ENCODE measurements around the gene GAD2. TPM values are rescaled to one million over a fixed set of nuclear protein-coding genes. Genes with fewer than 3 reads are reported as not detected.

The GAD2 gene
- total and polyA plus RNA-seq, 9 of the 15 experiments (the other 6 are each of a cell fraction or from before 2014, with no cell fraction given), result not detected

DNA sequence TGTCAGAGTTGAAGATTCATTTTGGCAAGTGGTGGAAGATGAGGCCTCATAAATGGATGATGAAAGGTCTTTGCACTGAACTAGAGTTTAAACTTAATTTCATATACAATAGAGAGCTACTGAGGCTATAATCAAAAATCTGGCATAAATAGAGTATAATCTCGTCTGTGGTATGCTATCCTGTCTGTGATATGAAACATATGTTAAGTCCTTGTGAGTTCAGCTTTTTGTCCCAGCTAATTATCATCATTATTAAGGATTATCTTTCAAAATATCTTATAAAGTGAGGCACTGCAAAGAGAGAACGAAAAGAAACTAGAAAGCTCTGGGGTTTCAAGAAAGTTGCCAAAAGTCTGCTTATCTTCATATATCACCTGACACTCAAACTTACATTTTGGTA lies 83.4 kb downstream of the GAD2 start:
- H3K27me3 ChIP-seq (ENCODE audit: control insufficient read depth in 2 of 2, insufficient read depth in 2 of 2, low read length in 2 of 2), result no peaks in the 10 kb centered on the region
- H3K9me1 ChIP-seq (ENCODE audit: control insufficient read depth, insufficient read depth, low read length), result no peaks in the 10 kb centered on the region
- no peak overlapping the region for H3K4me2 ChIP-seq (ENCODE audit: insufficient read depth, low read length)
- ChIA-PET POLR2A (no interaction called here), CTCF (ENCODE audit: low intra/inter-chr PET ratio) (interaction anchor here (0.7 kb wide), 1 partner anchor 15 kb away, joined by 4 read pairs; no protein-coding TSS in a partner anchor)
- H3K4me3 ChIP-seq, result no peak overlapping the region
- ATAC-seq (no peak), DNase-seq (ENCODE audit: extremely low read depth in 1 of 4, low spot score in 3 of 4) (no peak), FAIRE-seq (no peak)
- H3K9ac ChIP-seq (ENCODE audit: insufficient read depth in 1 of 2, low read depth in 2 of 2, low read length in 2 of 2), result no peak overlapping the region
- no peaks in the 10 kb centered on the region for H3K9me3 ChIP-seq (replicated peaks; ENCODE audit: control insufficient read depth, insufficient read depth, low read depth, low read length)
- in situ Hi-C loops (cut with MboI), result no loop called here
- H3K79me2 ChIP-seq (ENCODE audit: control insufficient read depth, insufficient read depth, low read length), result no peaks in the 10 kb centered on the region
- no peaks in the 10 kb centered on the region for H3K4me1 ChIP-seq (replicated peaks in 1 of 2; ENCODE audit: control insufficient read depth in 2 of 2, insufficient read depth in 2 of 2, low read length in 2 of 2)
- H3K27ac ChIP-seq (ENCODE audit: extremely low read depth, low read depth, low read length), result no peak overlapping the region
- intact Hi-C loops (cut with micrococcal nuclease), result no loop called here
- H4K20me1 ChIP-seq (replicated peaks; ENCODE audit: control insufficient read depth, insufficient read depth, low read length), result no peaks in the 10 kb centered on the region
- 0% methylated on average over 2 of the region's 2 CpGs for WGBS (ENCODE audit: insufficient coverage, low coverage, missing lambda C conversion rate)
- BruUV-seq (replicated peaks), result no TSS peak
- no peaks in the 10 kb centered on the region for H3K36me3 ChIP-seq (ENCODE audit: control insufficient read depth, insufficient read depth, low read length)
- H2AFZ ChIP-seq (ENCODE audit: low read depth, low read length), result no peak overlapping the region
- TF ChIP-seq LARP7 (IDR thresholded peaks at IDR 0.05), result no peak
- no peak for TF ChIP-seq CREB5 (CRISPR knock-in tag; IDR thresholded peaks at IDR 0.05)
- no peak for TF ChIP-seq U2AF2 (optimal IDR thresholded peaks at IDR 0.05; ENCODE audit: low read depth, low read length)
- TF ChIP-seq NUFIP1 (IDR thresholded peaks at IDR 0.05; ENCODE audit: partially characterized antibody), result no peak
- TF ChIP-seq NRF1 (conservative IDR thresholded peaks at IDR 0.05 in 1 of 2, IDR thresholded peaks at IDR 0.05 in 1 of 2), result no peak
- TF ChIP-seq NCOA1 (IDR thresholded peaks at IDR 0.05; ENCODE audit: low read depth), result no peak
- no peak for TF ChIP-seq GTF2F1 (IDR thresholded peaks at IDR 0.05; ENCODE audit: low read depth, low read length)
- TF ChIP-seq TEAD4 (IDR thresholded peaks at IDR 0.05; ENCODE audit: low read length), result no peak
- no peak for TF ChIP-seq TEAD4 (CRISPR knock-in tag; IDR thresholded peaks at IDR 0.05; ENCODE audit: borderline replicate concordance)
- TF ChIP-seq, protein P1, sequence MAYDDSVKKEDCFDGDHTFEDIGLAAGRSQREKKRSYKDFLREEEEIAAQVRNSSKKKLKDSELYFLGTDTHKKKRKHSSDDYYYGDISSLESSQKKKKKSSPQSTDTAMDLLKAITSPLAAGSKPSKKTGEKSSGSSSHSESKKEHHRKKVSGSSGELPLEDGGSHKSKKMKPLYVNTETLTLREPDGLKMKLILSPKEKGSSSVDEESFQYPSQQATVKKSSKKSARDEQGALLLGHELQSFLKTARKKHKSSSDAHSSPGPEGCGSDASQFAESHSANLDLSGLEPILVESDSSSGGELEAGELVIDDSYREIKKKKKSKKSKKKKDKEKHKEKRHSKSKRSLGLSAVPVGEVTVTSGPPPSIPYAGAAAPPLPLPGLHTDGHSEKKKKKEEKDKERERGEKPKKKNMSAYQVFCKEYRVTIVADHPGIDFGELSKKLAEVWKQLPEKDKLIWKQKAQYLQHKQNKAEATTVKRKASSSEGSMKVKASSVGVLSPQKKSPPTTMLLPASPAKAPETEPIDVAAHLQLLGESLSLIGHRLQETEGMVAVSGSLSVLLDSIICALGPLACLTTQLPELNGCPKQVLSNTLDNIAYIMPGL (CRISPR knock-in tag; IDR thresholded peaks at IDR 0.05), result no peak
- TF ChIP-seq, protein P2, sequence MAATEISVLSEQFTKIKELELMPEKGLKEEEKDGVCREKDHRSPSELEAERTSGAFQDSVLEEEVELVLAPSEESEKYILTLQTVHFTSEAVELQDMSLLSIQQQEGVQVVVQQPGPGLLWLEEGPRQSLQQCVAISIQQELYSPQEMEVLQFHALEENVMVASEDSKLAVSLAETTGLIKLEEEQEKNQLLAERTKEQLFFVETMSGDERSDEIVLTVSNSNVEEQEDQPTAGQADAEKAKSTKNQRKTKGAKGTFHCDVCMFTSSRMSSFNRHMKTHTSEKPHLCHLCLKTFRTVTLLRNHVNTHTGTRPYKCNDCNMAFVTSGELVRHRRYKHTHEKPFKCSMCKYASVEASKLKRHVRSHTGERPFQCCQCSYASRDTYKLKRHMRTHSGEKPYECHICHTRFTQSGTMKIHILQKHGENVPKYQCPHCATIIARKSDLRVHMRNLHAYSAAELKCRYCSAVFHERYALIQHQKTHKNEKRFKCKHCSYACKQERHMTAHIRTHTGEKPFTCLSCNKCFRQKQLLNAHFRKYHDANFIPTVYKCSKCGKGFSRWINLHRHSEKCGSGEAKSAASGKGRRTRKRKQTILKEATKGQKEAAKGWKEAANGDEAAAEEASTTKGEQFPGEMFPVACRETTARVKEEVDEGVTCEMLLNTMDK (IDR thresholded peaks at IDR 0.05; ENCODE audit: borderline replicate concordance, insufficient read depth, low read depth, low read length, poor library complexity, severe bottlenecking), result no peak
- no peak for TF ChIP-seq FOXJ2 (tag; IDR thresholded peaks at IDR 0.05)
- TF ChIP-seq YY1 (IDR thresholded peaks at IDR 0.05; ENCODE audit: borderline replicate concordance in 1 of 3, control insufficient read depth in 1 of 3, extremely low read depth in 1 of 3, insufficient read depth in 3 of 3, insufficient read length in 1 of 3, insufficient replicate concordance in 2 of 3, low read depth in 1 of 3, low read length in 2 of 3), result no peak
- TF ChIP-seq FOXA1 (IDR thresholded peaks at IDR 0.05; ENCODE audit: borderline replicate concordance), result no peak
- TF ChIP-seq ZZZ3 (IDR thresholded peaks at IDR 0.05), result no peak
- TF ChIP-seq HDAC6 (IDR thresholded peaks at IDR 0.05; ENCODE audit: low read depth, low read length), result no peak
- TF ChIP-seq ADNP (tag; IDR thresholded peaks at IDR 0.05), result no peak
- no peak for TF ChIP-seq SIN3B (IDR thresholded peaks at IDR 0.05; ENCODE audit: low read depth)
- TF ChIP-seq E2F3 (CRISPR knock-in tag; IDR thresholded peaks at IDR 0.05), result no peak
- no peak for TF ChIP-seq DMBX1 (CRISPR knock-in tag; IDR thresholded peaks at IDR 0.05; ENCODE audit: borderline replicate concordance)

Data from K562 (cell line).